Measurements from ENCODE around the gene ZNF593.

DNA sequence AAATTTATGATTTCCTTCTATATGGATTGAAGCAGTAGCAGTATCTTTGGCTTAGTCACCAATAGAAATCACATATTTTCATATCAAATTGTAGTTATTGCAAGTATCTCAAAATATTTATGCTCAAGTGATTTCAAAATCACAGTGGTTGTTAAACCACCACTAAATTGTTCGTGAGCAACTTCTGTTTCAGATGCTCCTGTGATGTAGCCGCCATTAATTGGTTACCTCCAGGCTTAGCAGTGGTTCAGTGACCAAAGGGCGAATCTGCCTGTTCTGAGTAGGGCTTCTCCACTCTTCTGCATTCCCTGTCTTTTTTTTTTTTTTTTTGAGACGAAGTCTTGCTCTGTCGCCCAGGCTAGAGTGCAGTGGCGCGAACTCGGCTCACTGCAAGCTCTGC, 5.6 kb downstream of the ZNF593 start:
- no peak for TF ChIP-seq CTBP1 (IDR thresholded peaks at IDR 0.05; ENCODE audit: borderline replicate concordance)
- TF ChIP-seq L3MBTL2 (conservative IDR thresholded peaks at IDR 0.05): no peak
- TF ChIP-seq TARDBP (IDR thresholded peaks at IDR 0.05): no peak
- no peak for TF ChIP-seq LEF1 (IDR thresholded peaks at IDR 0.05; ENCODE audit: borderline replicate concordance)
- TF ChIP-seq NFRKB (IDR thresholded peaks at IDR 0.05): no peak
- TF ChIP-seq SP1 (IDR thresholded peaks at IDR 0.05): no peak
- TF ChIP-seq ELF4 (IDR thresholded peaks at IDR 0.05): no peak
- TF ChIP-seq FOXK2 (IDR thresholded peaks at IDR 0.05): no peak
- TF ChIP-seq, protein P1, sequence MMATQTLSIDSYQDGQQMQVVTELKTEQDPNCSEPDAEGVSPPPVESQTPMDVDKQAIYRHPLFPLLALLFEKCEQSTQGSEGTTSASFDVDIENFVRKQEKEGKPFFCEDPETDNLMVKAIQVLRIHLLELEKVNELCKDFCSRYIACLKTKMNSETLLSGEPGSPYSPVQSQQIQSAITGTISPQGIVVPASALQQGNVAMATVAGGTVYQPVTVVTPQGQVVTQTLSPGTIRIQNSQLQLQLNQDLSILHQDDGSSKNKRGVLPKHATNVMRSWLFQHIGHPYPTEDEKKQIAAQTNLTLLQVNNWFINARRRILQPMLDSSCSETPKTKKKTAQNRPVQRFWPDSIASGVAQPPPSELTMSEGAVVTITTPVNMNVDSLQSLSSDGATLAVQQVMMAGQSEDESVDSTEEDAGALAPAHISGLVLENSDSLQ (IDR thresholded peaks at IDR 0.05): no peak
- no peak for TF ChIP-seq FOXA1 (IDR thresholded peaks at IDR 0.05)
- no peak for TF ChIP-seq BHLHE40 (IDR thresholded peaks at IDR 0.05; ENCODE audit: borderline replicate concordance)
- no peak for TF ChIP-seq FOXM1 (IDR thresholded peaks at IDR 0.05; ENCODE audit: borderline replicate concordance)

Data from HEK293T (cell line).